NB4 (cell line): ENCODE results near the gene RAP1GAP.

Experiments used
- POLR2A ChIP-seq: IDR thresholded peaks from 2 replicates; pipeline ENCODE4 v1.6.1; 2011; ENCODE audit warnings: mild to moderate bottlenecking; ENCODE audit not compliant: insufficient read length; ENCODE audit errors: extremely low read depth
- TF ChIP-seq, protein P1 (sequence below): IDR thresholded peaks from one replicate; pipeline ENCODE4 v1.5.1; 2012; ENCODE audit warnings: low read depth, low read length

DNA sequence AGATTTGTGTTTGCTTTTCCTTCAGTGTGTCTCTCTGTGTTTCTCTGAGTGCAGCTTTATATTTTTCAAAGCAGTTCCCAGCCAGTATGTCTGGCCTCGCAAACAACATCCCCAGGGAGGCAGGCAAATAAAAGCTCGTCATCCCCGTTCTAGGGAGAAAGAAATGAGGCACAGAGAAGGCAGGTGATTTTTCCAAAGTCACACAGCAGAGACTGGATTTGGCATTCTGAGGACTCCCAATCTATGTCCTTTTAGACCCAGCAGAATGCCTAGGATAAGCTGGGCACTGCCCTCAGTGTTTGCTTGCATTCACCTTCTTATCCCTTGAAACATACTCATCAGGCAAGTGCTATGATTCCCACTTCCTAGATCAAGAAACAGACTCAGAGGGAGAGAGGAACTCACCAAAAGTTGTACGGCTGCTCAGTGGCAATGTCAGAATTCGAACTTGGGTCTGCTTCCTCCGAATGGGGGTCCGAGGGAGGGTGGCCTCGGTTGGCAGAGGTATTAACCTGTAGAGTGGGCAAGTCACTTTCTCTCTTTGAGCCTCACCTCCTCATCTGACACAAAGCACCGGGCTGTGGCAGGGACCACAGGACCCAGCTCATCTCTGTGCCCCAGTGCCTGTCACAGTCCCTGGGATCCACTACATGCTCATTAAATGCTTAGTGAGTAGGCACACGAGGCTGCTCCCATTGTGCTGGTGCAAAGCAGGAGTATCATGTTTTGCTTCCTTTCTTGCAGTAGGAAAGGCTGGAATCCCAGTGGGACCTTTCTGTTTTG lies 4.2 kb downstream of the RAP1GAP start:
- TF ChIP-seq, protein P1, sequence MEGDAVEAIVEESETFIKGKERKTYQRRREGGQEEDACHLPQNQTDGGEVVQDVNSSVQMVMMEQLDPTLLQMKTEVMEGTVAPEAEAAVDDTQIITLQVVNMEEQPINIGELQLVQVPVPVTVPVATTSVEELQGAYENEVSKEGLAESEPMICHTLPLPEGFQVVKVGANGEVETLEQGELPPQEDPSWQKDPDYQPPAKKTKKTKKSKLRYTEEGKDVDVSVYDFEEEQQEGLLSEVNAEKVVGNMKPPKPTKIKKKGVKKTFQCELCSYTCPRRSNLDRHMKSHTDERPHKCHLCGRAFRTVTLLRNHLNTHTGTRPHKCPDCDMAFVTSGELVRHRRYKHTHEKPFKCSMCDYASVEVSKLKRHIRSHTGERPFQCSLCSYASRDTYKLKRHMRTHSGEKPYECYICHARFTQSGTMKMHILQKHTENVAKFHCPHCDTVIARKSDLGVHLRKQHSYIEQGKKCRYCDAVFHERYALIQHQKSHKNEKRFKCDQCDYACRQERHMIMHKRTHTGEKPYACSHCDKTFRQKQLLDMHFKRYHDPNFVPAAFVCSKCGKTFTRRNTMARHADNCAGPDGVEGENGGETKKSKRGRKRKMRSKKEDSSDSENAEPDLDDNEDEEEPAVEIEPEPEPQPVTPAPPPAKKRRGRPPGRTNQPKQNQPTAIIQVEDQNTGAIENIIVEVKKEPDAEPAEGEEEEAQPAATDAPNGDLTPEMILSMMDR: no peak
- no peak for TF ChIP-seq POLR2A
